IgD-negative memory B cell (primary cell): ENCODE data around the gene HOMER2. TPM values are rescaled to one million over a fixed set of nuclear protein-coding genes. Genes with fewer than 3 reads are reported as not detected.
"Not testable (repeated sequence)": the region's sequence is repeated elsewhere in the genome, so short reads cannot be mapped to it uniquely, and the experiment has no call there.

Source experiments
- H3K27ac Mint-ChIP-seq, 3 donors: one replicate each; pipeline ENCODE4 v1.8.0; 2020 to 2022; ENCODE audit warnings: mild to moderate bottlenecking in 3 of 3, mixed read lengths in 3 of 3, moderate library complexity in 1 of 3
- H3K27me3 Mint-ChIP-seq: one replicate; pipeline ENCODE4 v1.8.0; 2021; ENCODE audit warnings: mixed read lengths
- H3K36me3 Mint-ChIP-seq: one replicate; pipeline ENCODE4 v1.8.0; 2020; ENCODE audit warnings: mild to moderate bottlenecking, mixed read lengths
- H3K4me1 Mint-ChIP-seq, 3 donors: one replicate each; pipeline ENCODE4 v1.8.0; 2020 to 2022; ENCODE audit warnings: mixed read lengths in 3 of 3, mild to moderate bottlenecking in 1 of 3
- H3K4me3 Mint-ChIP-seq, 4 donors: one replicate each; pipeline ENCODE4 v1.8.0; 2020 to 2022; ENCODE audit warnings: mild to moderate bottlenecking in 4 of 4, mixed read lengths in 4 of 4, moderate library complexity in 3 of 4
- H3K9me3 Mint-ChIP-seq, 3 donors: one replicate each; pipeline ENCODE4 v1.8.0; 2020 to 2021; ENCODE audit warnings: mixed read lengths in 3 of 3, mild to moderate bottlenecking in 1 of 3
- polyA plus RNA-seq: library from polyadenylated mRNA; unstranded; fragments of 300-500 nt; fragmentation: Illumina TruSeq; gene quantifications from one replicate; pipeline ENCODE4 v1.2.3, GENCODE V29; 2021

The HOMER2 gene
- polyA plus RNA-seq, result 2.7 TPM

GRCh38 chr15:82952158-82953081, at the start of gene HOMER2:
Gene HOMER2, minus strand, starts transcription at chr15:82952720. Its CDS starts 185 bp downstream, at chr15:82952535.
- Mint-ChIP-seq H3K9me3 (no peaks in the 10 kb centered on the region), H3K36me3 (peaks cover 2% of the 10 kb centered on the region), H3K27ac (no peak within 1 kb of the TSS), H3K27me3 (peaks cover 10% of the 10 kb centered on the region), H3K4me1 (peaks cover 6 to 8% (median 6%) of the 10 kb centered on the region in 3 donors), H3K4me3 (peak within 1 kb of the TSS; percentile 57 to 86 (median 80))

- not testable (repeated sequence) for H3K9me3 Mint-ChIP-seq, H3K4me3 Mint-ChIP-seq, H3K27ac Mint-ChIP-seq, H3K36me3 Mint-ChIP-seq, H3K27me3 Mint-ChIP-seq, H3K4me1 Mint-ChIP-seq
Measured at GRCh38 chr15:83000672-83001031, 48.1 kb upstream of the HOMER2 start.

- Mint-ChIP-seq H3K36me3 (no peaks in the 10 kb centered on the region), H3K9me3 (no peaks in the 10 kb centered on the region), H3K27me3 (no peaks in the 10 kb centered on the region), H3K4me3 (peak overlapping the region in 3 of 4 donors; percentile 67 to 82 (median 78)), H3K4me1 (peaks cover 6 to 7% (median 7%) of the 10 kb centered on the region in 3 donors), H3K27ac (peak overlapping the region in 2 of 3 donors; percentile 20 to 68)
Measured at GRCh38 chr15:82999905-83000671, 47.6 kb upstream of the HOMER2 start.

GRCh38 chr15:82999426-82999825, 46.9 kb upstream of the HOMER2 start:
- Mint-ChIP-seq H3K9me3 (no peaks in the 10 kb centered on the region), H3K27ac (no peak overlapping the region), H3K4me1 (peaks cover 6 to 7% (median 7%) of the 10 kb centered on the region in 3 donors), H3K4me3 (no peak overlapping the region), H3K36me3 (no peaks in the 10 kb centered on the region), H3K27me3 (no peaks in the 10 kb centered on the region)

- H3K27ac Mint-ChIP-seq, result peak overlapping the region in 1 of 3 donors; percentile 16
Measured at GRCh38 chr15:82995938-82996337, 43.4 kb upstream of the HOMER2 start.

GRCh38 chr15:82995076-82995475, 42.6 kb upstream of the HOMER2 start:
- no peaks in the 10 kb centered on the region for H3K9me3 Mint-ChIP-seq
- H3K27me3 Mint-ChIP-seq, result no peaks in the 10 kb centered on the region
- no peak overlapping the region for H3K27ac Mint-ChIP-seq
- H3K4me1 Mint-ChIP-seq, result peaks cover 3% of the 10 kb centered on the region in 3 donors
- H3K4me3 Mint-ChIP-seq, result no peak overlapping the region
- H3K36me3 Mint-ChIP-seq, result peaks cover 2% of the 10 kb centered on the region

More at GRCh38 chr15:82995938-82996337, 43.4 kb upstream of the HOMER2 start:
- H3K27me3 Mint-ChIP-seq, result no peaks in the 10 kb centered on the region
- H3K9me3 Mint-ChIP-seq, result no peaks in the 10 kb centered on the region
- peaks cover 2% of the 10 kb centered on the region for H3K36me3 Mint-ChIP-seq
- H3K4me3 Mint-ChIP-seq, result no peak overlapping the region
- H3K4me1 Mint-ChIP-seq, result peaks cover 6 to 7% (median 7%) of the 10 kb centered on the region in 3 donors

GRCh38 chr15:82993144-82993543, 40.6 kb upstream of the HOMER2 start:
- Mint-ChIP-seq H3K4me3 (no peak overlapping the region), H3K27ac (no peak overlapping the region), H3K9me3 (no peaks in the 10 kb centered on the region), H3K36me3 (peaks cover 2% of the 10 kb centered on the region), H3K4me1 (peaks cover 0 to 2% (median 0%) of the 10 kb centered on the region in 3 donors), H3K27me3 (no peaks in the 10 kb centered on the region)

GRCh38 chr15:82992436-82992998, 40.0 kb upstream of the HOMER2 start:
- no peaks in the 10 kb centered on the region for H3K9me3 Mint-ChIP-seq
- no peaks in the 10 kb centered on the region for H3K27me3 Mint-ChIP-seq
- H3K36me3 Mint-ChIP-seq, result peaks cover 2% of the 10 kb centered on the region
- H3K27ac Mint-ChIP-seq, result no peak overlapping the region
- no peak overlapping the region for H3K4me3 Mint-ChIP-seq
- peaks cover 0 to 3% (median 0%) of the 10 kb centered on the region in 3 donors for H3K4me1 Mint-ChIP-seq

- Mint-ChIP-seq H3K27me3 (no peaks in the 10 kb centered on the region), H3K9me3 (no peaks in the 10 kb centered on the region), H3K27ac (peak overlapping the region; percentile 11 to 88 (median 69)), H3K36me3 (peaks cover under 1% of the 10 kb centered on the region), H3K4me3 (peak overlapping the region; percentile 87 to 100 (median 96)), H3K4me1 (peaks cover 15 to 17% (median 17%) of the 10 kb centered on the region in 3 donors)
Measured at GRCh38 chr15:82986442-82986780, 33.9 kb upstream of the HOMER2 start.

- Mint-ChIP-seq H3K4me1 (peaks cover 15 to 17% (median 17%) of the 10 kb centered on the region in 3 donors), H3K4me3 (peak within 1 kb of the TSS; percentile 87 to 100 (median 96)), H3K9me3 (no peaks in the 10 kb centered on the region), H3K36me3 (no peaks in the 10 kb centered on the region), H3K27me3 (no peaks in the 10 kb centered on the region), H3K27ac (peak within 1 kb of the TSS; percentile 11 to 88 (median 69))
Measured at GRCh38 chr15:82985688-82986441, 33.3 kb upstream of the HOMER2 start, which contains the start of gene RAMAC. Gene RAMAC, plus strand, starts transcription at chr15:82986210. Its CDS starts 2,809 bp downstream, at chr15:82989019.

GRCh38 chr15:82980981-82981380, 28.5 kb upstream of the HOMER2 start:
- Mint-ChIP-seq H3K4me1 (peaks cover 5 to 14% (median 7%) of the 10 kb centered on the region in 3 donors), H3K9me3 (peaks cover 0 to 2% (median 0%) of the 10 kb centered on the region in 3 donors)

GRCh38 chr15:82979726-82980125, 27.2 kb upstream of the HOMER2 start:
- Mint-ChIP-seq H3K4me3 (no peak overlapping the region), H3K36me3 (peaks cover 2% of the 10 kb centered on the region), H3K27me3 (no peaks in the 10 kb centered on the region), H3K27ac (no peak overlapping the region), H3K4me1 (peaks cover 0 to 4% (median 1%) of the 10 kb centered on the region in 3 donors), H3K9me3 (peaks cover 0 to 2% (median 0%) of the 10 kb centered on the region in 3 donors)

More at GRCh38 chr15:82980981-82981380, 28.5 kb upstream of the HOMER2 start:
- Mint-ChIP-seq H3K4me3 (no peak overlapping the region), H3K27me3 (no peaks in the 10 kb centered on the region), H3K36me3 (peaks cover 2% of the 10 kb centered on the region), H3K27ac (no peak overlapping the region)

GRCh38 chr15:82978438-82978837, 25.9 kb upstream of the HOMER2 start:
- Mint-ChIP-seq H3K27ac (no peak overlapping the region), H3K36me3 (peaks cover 2% of the 10 kb centered on the region), H3K27me3 (no peaks in the 10 kb centered on the region), H3K9me3 (peaks cover 0 to 2% (median 0%) of the 10 kb centered on the region in 3 donors), H3K4me1 (peaks cover 0 to 3% (median 1%) of the 10 kb centered on the region in 3 donors), H3K4me3 (no peak overlapping the region)

GRCh38 chr15:82977076-82977475, 24.6 kb upstream of the HOMER2 start:
- Mint-ChIP-seq H3K4me1 (peaks cover 0 to 1% (median 1%) of the 10 kb centered on the region in 3 donors), H3K36me3 (peaks cover 2% of the 10 kb centered on the region), H3K9me3 (peaks cover 0 to 2% (median 0%) of the 10 kb centered on the region in 3 donors), H3K27ac (no peak overlapping the region), H3K27me3 (no peaks in the 10 kb centered on the region), H3K4me3 (no peak overlapping the region)
